HEK293T (cell line): ENCODE measurements around the gene ENTREP1.

ENCODE experiments used
- CTCF ChIA-PET: fragments of 350-600 bp; formaldehyde crosslinking; extraction: SDS; loops from one replicate; lab custom pipeline; 2021; ENCODE audit warnings: antibody characterized with exemption, inconsistent platforms; lab: Yijun Ruan, JAX
- POLR2A ChIA-PET: fragments of 350-600 bp; formaldehyde crosslinking; extraction: SDS; loops from one replicate; lab custom pipeline; 2020; ENCODE audit warnings: antibody characterized with exemption, inconsistent platforms; lab: Yijun Ruan, JAX
- DNase-seq: peaks from one replicate; pipeline ENCODE4 v3.0.0; 2012; ENCODE audit warnings: mixed read lengths; ENCODE audit errors: extremely low spot score
- ARNT ChIP-seq: fragments of 450-650 bp; IDR thresholded peaks from 2 replicates; pipeline ENCODE4 v1.6.1; 2017; ENCODE audit warnings: mild to moderate bottlenecking
- BHLHE40 ChIP-seq: fragments of 450-650 bp; IDR thresholded peaks from 2 replicates; pipeline ENCODE4 v1.6.1; 2016; ENCODE audit warnings: mild to moderate bottlenecking, moderate library complexity, borderline replicate concordance
- CTBP1 ChIP-seq: fragments of 450-650 bp; IDR thresholded peaks from 2 replicates; pipeline ENCODE4 v1.6.1; 2016; ENCODE audit warnings: borderline replicate concordance
- ELF4 ChIP-seq: fragments of 450-650 bp; IDR thresholded peaks from 2 replicates; pipeline ENCODE4 v1.6.1; 2017; ENCODE audit warnings: antibody characterized with exemption
- FOXA1 ChIP-seq: fragments of 450-650 bp; IDR thresholded peaks from 2 replicates; pipeline ENCODE4 v1.6.1; 2016; ENCODE audit warnings: mild to moderate bottlenecking
- FOXK2 ChIP-seq: fragments of 450-650 bp; IDR thresholded peaks from 2 replicates; pipeline ENCODE4 v1.6.1; 2016; ENCODE audit warnings: mild to moderate bottlenecking
- FOXM1 ChIP-seq: fragments of 450-650 bp; IDR thresholded peaks from 2 replicates; pipeline ENCODE4 v1.6.1; 2017; ENCODE audit warnings: mild to moderate bottlenecking, borderline replicate concordance
- HDGF ChIP-seq: fragments of 450-650 bp; IDR thresholded peaks from 2 replicates; pipeline ENCODE4 v1.6.1; 2017; ENCODE audit warnings: antibody characterized with exemption, borderline replicate concordance
- L3MBTL2 ChIP-seq: fragments of 450-650 bp; conservative IDR thresholded peaks from 2 replicates; pipeline ENCODE4 v1.6.1; 2016; ENCODE audit warnings: mild to moderate bottlenecking
- LEF1 ChIP-seq: fragments of 450-650 bp; IDR thresholded peaks from 2 replicates; pipeline ENCODE4 v1.6.1; 2017; ENCODE audit warnings: mild to moderate bottlenecking, borderline replicate concordance
- NFRKB ChIP-seq: fragments of 450-650 bp; IDR thresholded peaks from 2 replicates; pipeline ENCODE4 v1.6.1; 2016; ENCODE audit warnings: mild to moderate bottlenecking, moderate library complexity
- SP1 ChIP-seq: fragments of 450-650 bp; IDR thresholded peaks from 2 replicates; pipeline ENCODE4 v1.6.1; 2017
- SUZ12 ChIP-seq: fragments of 450-650 bp; IDR thresholded peaks from 2 replicates; pipeline ENCODE4 v1.6.1; 2016; ENCODE audit warnings: mild to moderate bottlenecking
- TARDBP ChIP-seq: fragments of 450-650 bp; IDR thresholded peaks from 2 replicates; pipeline ENCODE4 v1.6.1; 2016
- ZNF384 ChIP-seq: fragments of 450-650 bp; IDR thresholded peaks from 2 replicates; pipeline ENCODE4 v1.6.1; 2016
- TF ChIP-seq, protein P1 (sequence below): fragments of 450-650 bp; IDR thresholded peaks from 2 replicates; pipeline ENCODE4 v1.6.1; 2016

The ENTREP1 gene

DNA sequence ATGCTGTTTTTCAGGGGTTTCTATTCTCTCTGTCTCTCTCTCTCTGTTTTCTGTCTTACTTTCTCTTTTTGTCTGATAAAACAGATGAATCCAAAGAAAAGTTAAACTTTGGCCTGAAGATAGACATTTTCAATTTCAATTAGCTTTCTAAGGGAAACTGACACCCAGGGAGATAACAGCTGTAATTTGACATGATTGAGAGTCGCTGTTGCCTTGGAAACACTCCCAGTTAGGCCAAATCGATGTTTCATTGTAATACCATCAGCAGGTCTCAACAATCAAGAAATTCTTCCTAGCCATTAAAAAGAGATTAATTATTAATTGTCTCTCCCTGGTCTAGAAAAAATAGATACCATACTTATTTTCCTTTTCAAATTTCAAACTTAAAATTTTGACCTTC lies 53.0 kb downstream of the ENTREP1 start:
- ChIA-PET POLR2A (no interaction called here), CTCF (no interaction called here)
- TF ChIP-seq BHLHE40 (no peak), NFRKB (no peak), HDGF (no peak), SUZ12 (no peak), LEF1 (no peak), ELF4 (no peak), ARNT (no peak), L3MBTL2 (no peak), FOXM1 (no peak), FOXA1 (no peak), FOXK2 (no peak), SP1 (no peak), CTBP1 (no peak), ZNF384 (no peak), TARDBP (no peak)
- TF ChIP-seq, protein P1, sequence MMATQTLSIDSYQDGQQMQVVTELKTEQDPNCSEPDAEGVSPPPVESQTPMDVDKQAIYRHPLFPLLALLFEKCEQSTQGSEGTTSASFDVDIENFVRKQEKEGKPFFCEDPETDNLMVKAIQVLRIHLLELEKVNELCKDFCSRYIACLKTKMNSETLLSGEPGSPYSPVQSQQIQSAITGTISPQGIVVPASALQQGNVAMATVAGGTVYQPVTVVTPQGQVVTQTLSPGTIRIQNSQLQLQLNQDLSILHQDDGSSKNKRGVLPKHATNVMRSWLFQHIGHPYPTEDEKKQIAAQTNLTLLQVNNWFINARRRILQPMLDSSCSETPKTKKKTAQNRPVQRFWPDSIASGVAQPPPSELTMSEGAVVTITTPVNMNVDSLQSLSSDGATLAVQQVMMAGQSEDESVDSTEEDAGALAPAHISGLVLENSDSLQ, result no peak
- DNase-seq, result no peak

DNA sequence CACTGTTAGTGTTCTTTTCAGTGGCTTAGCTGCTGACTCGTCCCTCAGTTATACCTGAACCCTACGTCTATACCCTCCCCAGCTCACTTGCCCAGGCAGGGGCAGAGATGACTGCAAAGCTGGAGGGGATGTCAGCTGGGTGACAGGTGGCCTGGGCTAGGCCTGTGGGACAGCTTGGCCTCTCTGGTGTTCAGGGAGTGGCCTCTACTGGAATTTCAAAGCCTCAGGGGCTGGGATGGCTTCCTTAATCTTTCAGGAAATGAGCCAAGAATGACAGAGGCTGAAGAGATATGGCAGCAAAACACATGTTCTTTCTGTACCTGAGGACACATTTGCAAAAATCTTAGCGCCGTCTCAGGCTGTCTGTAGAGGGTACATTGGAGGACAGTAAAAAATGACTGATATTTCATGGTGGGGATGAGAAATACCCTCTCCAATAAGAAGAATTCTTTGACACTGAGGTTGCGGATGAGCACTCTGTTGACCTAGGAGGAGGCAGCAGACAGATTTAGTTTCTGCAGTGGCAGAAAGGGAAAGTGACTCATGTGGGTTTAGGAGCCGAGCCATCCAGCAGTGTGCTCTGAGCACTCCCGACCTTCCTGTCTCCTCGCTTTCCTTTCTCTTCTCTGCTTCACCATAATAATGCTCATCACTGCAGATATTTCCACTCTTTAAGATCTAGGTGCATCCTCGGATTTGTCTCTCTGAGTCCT lies 54.4 kb downstream of the ENTREP1 start:
- no peak for DNase-seq
- CTCF ChIA-PET, result no interaction called here
- POLR2A ChIA-PET, result no interaction called here
- TF ChIP-seq FOXK2 (no peak), ARNT (no peak), CTBP1 (no peak), SP1 (no peak), ELF4 (no peak), L3MBTL2 (no peak), TARDBP (no peak), SUZ12 (no peak), BHLHE40 (no peak), LEF1 (no peak), HDGF (no peak), ZNF384 (no peak), FOXA1 (no peak), FOXM1 (no peak)
- TF ChIP-seq, protein P1, result no peak

DNA sequence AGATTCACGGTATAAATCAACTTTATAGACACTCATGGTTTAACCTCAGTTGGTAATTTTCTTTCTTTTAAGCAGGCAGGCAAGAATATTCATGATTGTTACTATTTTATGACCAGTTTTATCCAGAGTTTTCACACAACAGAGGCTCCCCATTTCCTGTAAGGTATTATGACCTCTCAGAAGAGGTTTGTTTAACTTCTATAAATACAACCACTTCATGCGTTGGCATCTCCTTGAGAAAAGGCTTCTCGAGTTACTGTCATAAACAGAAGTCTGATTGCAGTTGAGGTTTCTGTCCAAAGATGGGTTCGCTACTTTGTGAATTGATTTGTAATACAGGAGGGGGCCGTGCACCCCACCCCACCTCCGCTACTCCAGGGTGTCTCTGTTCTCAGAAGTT lies 55.3 kb downstream of the ENTREP1 start:
- no peak for DNase-seq
- CTCF ChIA-PET, result no interaction called here
- POLR2A ChIA-PET, result no interaction called here
- TF ChIP-seq TARDBP (no peak), L3MBTL2 (no peak), FOXM1 (no peak), NFRKB (no peak), BHLHE40 (no peak), SP1 (no peak)
- TF ChIP-seq, protein P1, result no peak

DNA sequence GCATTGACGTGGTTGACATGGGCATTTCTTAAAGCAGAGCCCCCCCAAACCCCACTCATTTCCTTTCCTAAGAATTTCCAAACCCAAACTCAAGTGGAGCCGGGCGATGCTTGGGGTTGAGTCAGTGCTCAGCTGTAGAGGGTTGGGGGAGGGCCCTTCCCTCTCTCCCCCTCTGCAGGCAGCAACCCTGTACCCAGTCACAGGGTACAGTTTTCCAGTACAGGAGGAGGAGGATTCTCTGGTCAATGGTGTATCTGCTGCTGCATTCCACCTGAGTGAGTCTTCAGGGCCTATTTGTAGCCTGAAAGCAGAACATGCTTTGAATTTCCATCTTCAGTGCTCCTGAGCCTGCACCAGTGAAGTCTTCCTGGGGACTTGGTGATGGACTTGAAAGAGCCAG lies 55.8 kb downstream of the ENTREP1 start:
- ChIA-PET CTCF (no interaction called here), POLR2A (no interaction called here)
- no peak for DNase-seq
- TF ChIP-seq ARNT, result no peak
- no peak for TF ChIP-seq FOXK2
- TF ChIP-seq, protein P1, result no peak
- no peak for TF ChIP-seq HDGF
- TF ChIP-seq ZNF384, result no peak
- no peak for TF ChIP-seq CTBP1
- no peak for TF ChIP-seq TARDBP
- no peak for TF ChIP-seq NFRKB
- TF ChIP-seq ELF4, result no peak

DNA sequence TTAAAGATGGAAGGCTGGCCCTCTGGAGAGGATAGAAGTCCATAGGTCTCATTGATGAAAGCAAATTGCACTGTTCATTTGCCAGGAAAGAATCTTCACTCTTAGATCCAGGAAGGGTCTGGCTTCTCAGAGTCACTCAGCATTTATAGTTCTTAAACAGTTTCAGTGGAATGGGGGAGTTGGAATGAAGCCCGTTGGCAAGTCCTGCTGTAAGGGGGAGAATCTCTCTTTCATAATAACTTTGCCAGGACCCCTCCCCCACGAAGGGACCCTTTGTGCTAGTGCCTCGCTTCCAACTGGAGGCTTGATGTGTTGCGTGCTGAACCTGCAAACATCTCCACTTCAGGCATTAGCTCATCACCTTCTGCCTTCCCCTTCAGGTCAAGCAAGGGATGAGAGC lies 57.1 kb downstream of the ENTREP1 start:
- no peak for DNase-seq
- CTCF ChIA-PET, result no interaction called here
- POLR2A ChIA-PET, result no interaction called here
- no peak for TF ChIP-seq FOXA1
- TF ChIP-seq NFRKB, result no peak
- no peak for TF ChIP-seq ELF4
- no peak for TF ChIP-seq HDGF
- no peak for TF ChIP-seq TARDBP
- no peak for TF ChIP-seq SP1
- TF ChIP-seq, protein P1, result no peak
- no peak for TF ChIP-seq BHLHE40
- no peak for TF ChIP-seq CTBP1
- no peak for TF ChIP-seq L3MBTL2
- no peak for TF ChIP-seq FOXK2
